HFFc6 (cell line): ENCODE data around the gene UBASH3A. TPM values are rescaled to one million over a fixed set of nuclear protein-coding genes. Genes with fewer than 3 reads are reported as not detected.

Experiments used
- DNase-seq: peaks from one replicate; pipeline ENCODE4 v3.0.0-alpha.2; 2018
- H3K27ac Mint-ChIP-seq: 2 replicates; pipeline ENCODE4 v1.8.0; 2020; ENCODE audit warnings: mild to moderate bottlenecking, mixed read lengths
- H3K27me3 Mint-ChIP-seq: 2 replicates; pipeline ENCODE4 v1.8.0; 2021; ENCODE audit warnings: mild to moderate bottlenecking, moderate library complexity, mixed read lengths; ENCODE audit not compliant: insufficient read depth
- H3K36me3 Mint-ChIP-seq: 2 replicates; pipeline ENCODE4 v1.8.0; 2021; ENCODE audit warnings: low read depth, mixed read lengths
- H3K4me1 Mint-ChIP-seq: 2 replicates; pipeline ENCODE4 v1.8.0; 2020; ENCODE audit warnings: low read depth, mixed read lengths
- H3K4me3 Mint-ChIP-seq: 2 replicates; pipeline ENCODE4 v1.8.0; 2020; ENCODE audit warnings: mild to moderate bottlenecking, moderate library complexity, mixed read lengths
- H3K9me3 Mint-ChIP-seq: 2 replicates; pipeline ENCODE4 v1.8.0; 2020; ENCODE audit warnings: mild to moderate bottlenecking, mixed read lengths
- total RNA-seq, 6 experiments: library from RNA; stranded (reverse); fragmentation: NEBNext Ultra II Directional; extraction: Animal tissue kit (Norgen Biotek cat#: 25700); gene quantifications; 2 replicates in 1 of 6; 3 replicates in 5 of 6; pipeline ENCODE4 v1.2.3, GENCODE V29; 2021
- TF ChIP-seq, protein P1 (sequence below): fragments of 200-600 bp; sonication (generic); IDR thresholded peaks from 2 replicates; pipeline ENCODE4 v1.5.0; 2021; ENCODE audit warnings: antibody characterized with exemption, mild to moderate bottlenecking

UBASH3A gene
- total RNA-seq, 6 experiments from 2014 or later: not detected

GRCh38 chr21:42412636-42412933, 8.9 kb downstream of the UBASH3A start:
- H3K36me3 Mint-ChIP-seq: no peaks in the 10 kb centered on the region
- TF ChIP-seq, protein P1, sequence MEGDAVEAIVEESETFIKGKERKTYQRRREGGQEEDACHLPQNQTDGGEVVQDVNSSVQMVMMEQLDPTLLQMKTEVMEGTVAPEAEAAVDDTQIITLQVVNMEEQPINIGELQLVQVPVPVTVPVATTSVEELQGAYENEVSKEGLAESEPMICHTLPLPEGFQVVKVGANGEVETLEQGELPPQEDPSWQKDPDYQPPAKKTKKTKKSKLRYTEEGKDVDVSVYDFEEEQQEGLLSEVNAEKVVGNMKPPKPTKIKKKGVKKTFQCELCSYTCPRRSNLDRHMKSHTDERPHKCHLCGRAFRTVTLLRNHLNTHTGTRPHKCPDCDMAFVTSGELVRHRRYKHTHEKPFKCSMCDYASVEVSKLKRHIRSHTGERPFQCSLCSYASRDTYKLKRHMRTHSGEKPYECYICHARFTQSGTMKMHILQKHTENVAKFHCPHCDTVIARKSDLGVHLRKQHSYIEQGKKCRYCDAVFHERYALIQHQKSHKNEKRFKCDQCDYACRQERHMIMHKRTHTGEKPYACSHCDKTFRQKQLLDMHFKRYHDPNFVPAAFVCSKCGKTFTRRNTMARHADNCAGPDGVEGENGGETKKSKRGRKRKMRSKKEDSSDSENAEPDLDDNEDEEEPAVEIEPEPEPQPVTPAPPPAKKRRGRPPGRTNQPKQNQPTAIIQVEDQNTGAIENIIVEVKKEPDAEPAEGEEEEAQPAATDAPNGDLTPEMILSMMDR: no peak
- peaks cover 3% of the 10 kb centered on the region; the same call in 1 of the 2 replicates for H3K27me3 Mint-ChIP-seq

GRCh38 chr21:42413093-42413492, 9.4 kb downstream of the UBASH3A start:
- DNase-seq: no peak
- Mint-ChIP-seq H3K27ac (no peak overlapping the region), H3K4me3 (no peak overlapping the region), H3K9me3 (peaks cover 40% of the 10 kb centered on the region), H3K27me3 (peaks cover 3% of the 10 kb centered on the region; the same call in 1 of the 2 replicates), H3K36me3 (no peaks in the 10 kb centered on the region), H3K4me1 (no peaks in the 10 kb centered on the region)
- TF ChIP-seq, protein P1: no peak

More at GRCh38 chr21:42412636-42412933, 8.9 kb downstream of the UBASH3A start:
- Mint-ChIP-seq H3K27ac (no peak overlapping the region), H3K4me1 (no peaks in the 10 kb centered on the region), H3K9me3 (peaks cover 38% of the 10 kb centered on the region), H3K4me3 (no peak overlapping the region)
- DNase-seq: no peak

DNA sequence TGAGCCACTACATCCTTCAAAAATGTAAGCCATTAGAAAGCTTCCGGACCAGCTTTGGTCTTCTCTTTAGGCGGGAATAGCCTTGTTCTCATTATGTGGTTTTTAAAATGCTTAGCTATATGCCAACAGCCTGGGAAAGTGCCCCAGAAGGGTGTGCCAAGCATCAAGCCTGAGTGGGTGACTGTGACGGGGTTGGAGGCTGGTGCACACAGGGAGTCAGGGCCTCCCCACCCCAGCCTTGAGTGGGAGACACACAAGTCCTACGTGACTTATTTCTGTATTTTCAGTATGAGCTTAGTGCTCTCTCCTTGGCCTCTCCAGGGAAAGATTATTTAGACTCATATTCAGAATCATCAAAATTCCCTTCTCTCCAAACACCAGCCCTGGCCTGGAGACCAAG, 9.8 kb downstream of the UBASH3A start:
- TF ChIP-seq, protein P1: no peak
- H3K36me3 Mint-ChIP-seq: no peaks in the 10 kb centered on the region
- H3K4me3 Mint-ChIP-seq: no peak overlapping the region
- DNase-seq: no peak
- no peaks in the 10 kb centered on the region for H3K4me1 Mint-ChIP-seq
- H3K9me3 Mint-ChIP-seq: peaks cover 45% of the 10 kb centered on the region
- H3K27me3 Mint-ChIP-seq: peaks cover 3% of the 10 kb centered on the region; the same call in 1 of the 2 replicates
- no peak overlapping the region for H3K27ac Mint-ChIP-seq

- Mint-ChIP-seq H3K4me1 (no peaks in the 10 kb centered on the region), H3K27me3 (peaks cover 3% of the 10 kb centered on the region; the same call in 1 of the 2 replicates), H3K36me3 (no peaks in the 10 kb centered on the region), H3K9me3 (peaks cover 50% of the 10 kb centered on the region), H3K4me3 (no peak overlapping the region), H3K27ac (no peak overlapping the region)
- DNase-seq: no peak
- TF ChIP-seq, protein P1: no peak
Measured at GRCh38 chr21:42414066-42414465, 10.4 kb downstream of the UBASH3A start.

- TF ChIP-seq, protein P1: no peak
- Mint-ChIP-seq H3K4me3 (no peak overlapping the region), H3K27me3 (peaks cover 3% of the 10 kb centered on the region; the same call in 1 of the 2 replicates), H3K9me3 (peaks cover 51% of the 10 kb centered on the region), H3K36me3 (no peaks in the 10 kb centered on the region), H3K27ac (no peak overlapping the region), H3K4me1 (no peaks in the 10 kb centered on the region)
- DNase-seq: no peak
Measured at GRCh38 chr21:42414553-42414927, 10.8 kb downstream of the UBASH3A start.
